RPMI8226 (cell line): Measurements from ENCODE around the gene SLC7A8.
A peak's percentile ranks its signal among the peaks of the same experiment; 100 is the strongest.

Experiments
- DNase-seq: peaks from one replicate; pipeline ENCODE4 v3.0.0-alpha.2; 2015

The SLC7A8 gene

DNA sequence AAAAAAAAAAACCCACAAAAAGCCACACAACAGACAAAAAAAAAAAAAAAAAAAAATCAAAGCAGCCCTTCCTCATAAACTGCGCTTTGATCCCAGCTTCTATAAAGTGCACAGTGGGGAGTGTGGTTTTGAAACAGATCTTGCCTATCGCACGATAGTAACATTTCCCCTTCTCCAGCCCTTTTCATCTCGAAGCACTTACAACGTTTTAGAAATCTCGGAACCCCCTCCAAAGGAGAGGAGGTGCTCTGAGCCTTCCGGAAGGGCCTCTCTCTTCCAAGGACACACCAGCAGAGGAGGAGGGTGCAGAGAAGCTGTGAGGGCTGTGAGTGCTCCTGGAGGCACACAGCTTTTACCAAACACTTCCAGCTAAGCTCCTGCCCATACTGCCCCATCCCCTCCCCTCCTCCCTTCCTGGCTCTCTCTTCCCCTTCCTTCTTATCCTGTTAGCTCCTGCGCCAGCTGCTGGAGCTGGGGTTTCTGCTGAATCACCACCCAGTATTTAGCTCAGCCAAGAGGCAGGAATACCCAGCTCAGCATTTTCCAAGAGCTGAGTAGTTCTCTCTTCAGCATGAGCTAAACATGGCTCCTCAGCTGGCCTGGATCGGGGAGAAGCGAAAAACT lies 28.4 kb downstream of the SLC7A8 start:
- DNase-seq, result peak; percentile 40

DNA sequence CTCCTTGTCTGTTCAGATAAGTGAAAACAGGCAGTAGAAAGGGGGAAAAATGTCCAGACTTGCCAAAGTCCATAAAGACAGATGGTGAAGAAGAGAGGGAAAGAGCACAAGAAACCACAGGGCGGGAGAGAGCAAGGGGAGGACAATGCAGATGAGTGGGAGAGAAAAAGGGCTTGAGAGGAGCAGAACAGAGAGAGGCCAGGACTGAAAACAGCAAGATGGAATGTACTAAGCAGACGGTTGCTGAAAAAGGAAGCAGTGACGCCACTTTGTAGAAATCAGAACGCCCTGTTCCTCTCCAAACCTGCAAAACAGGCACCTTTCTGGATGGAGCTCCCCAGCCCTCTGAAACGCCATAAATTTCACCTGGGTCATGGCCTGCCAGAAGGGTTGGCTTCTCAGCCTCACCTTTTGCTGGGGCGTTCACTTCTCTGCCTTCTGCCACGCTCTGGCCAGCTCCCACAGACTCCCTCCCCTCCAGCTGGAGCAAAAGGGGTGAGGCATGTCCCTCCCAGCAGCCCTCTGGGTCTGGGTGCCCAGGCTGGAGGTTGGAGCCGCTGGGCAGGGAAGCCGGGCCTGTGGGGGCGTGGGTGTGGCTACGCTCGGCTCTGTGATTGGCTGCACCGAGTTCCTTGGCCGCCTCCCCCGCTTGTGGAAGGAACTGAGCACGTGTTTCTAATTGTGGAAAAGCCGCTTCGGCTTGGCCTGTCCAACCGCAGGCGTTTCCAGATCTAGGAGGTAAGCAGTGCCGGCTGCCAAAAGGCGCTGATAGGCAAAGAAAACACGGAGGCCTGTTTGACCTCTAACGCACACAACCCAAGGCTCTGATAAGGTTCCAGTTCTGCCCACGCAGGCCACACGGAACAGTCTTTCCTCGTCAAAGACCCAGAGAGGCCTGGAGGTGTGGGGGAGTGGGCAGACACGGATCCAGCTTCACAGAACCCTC lies 29.3 kb downstream of the SLC7A8 start:
- DNase-seq, result no peak

GRCh38 chr14:23151342-23151741 lies 32.1 kb downstream of the SLC7A8 start:
- no peak for DNase-seq

- DNase-seq, result no peak
Measured at GRCh38 chr14:23149745-23150144, 33.7 kb downstream of the SLC7A8 start.

GRCh38 chr14:23148591-23149249 lies 34.7 kb downstream of the SLC7A8 start:
- DNase-seq, result no peak

DNA sequence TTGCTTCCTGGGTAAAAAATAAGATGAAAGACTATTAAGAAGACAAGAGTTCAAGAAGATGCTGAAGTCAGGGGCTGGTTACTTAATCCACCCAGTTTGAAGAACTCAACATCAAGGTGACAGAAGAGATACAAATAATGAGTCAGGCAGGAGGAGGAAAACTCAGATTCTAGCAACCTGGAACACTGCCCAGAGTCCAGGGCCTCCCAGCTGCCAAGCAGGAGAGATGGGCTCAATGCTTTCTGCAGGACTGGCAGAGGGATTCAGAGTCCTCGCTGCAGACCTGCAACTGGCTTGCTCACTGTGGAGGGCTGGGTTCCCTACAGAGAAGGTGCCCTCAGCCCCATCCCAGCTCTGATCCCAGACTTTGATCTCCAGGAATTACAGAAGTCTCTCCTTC lies 35.8 kb downstream of the SLC7A8 start:
- no peak for DNase-seq

DNA sequence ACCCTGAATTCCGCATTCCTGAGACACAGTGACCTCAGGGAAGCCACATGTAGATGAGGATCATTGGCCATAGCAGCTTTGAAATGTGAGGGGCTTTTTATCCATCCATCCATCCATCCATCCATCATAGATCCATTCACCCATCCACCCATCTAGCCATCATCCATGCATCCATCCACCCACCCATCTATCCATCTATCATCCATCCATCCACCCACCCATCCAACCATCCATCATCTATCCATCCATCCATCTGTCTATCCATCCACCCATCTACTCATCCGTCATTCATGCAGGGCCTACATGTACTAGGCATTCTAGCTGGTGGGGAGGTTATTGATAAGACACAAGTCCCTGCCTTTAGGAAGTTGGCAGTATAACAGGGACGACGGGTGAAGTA lies 36.5 kb downstream of the SLC7A8 start:
- DNase-seq, result no peak

DNA sequence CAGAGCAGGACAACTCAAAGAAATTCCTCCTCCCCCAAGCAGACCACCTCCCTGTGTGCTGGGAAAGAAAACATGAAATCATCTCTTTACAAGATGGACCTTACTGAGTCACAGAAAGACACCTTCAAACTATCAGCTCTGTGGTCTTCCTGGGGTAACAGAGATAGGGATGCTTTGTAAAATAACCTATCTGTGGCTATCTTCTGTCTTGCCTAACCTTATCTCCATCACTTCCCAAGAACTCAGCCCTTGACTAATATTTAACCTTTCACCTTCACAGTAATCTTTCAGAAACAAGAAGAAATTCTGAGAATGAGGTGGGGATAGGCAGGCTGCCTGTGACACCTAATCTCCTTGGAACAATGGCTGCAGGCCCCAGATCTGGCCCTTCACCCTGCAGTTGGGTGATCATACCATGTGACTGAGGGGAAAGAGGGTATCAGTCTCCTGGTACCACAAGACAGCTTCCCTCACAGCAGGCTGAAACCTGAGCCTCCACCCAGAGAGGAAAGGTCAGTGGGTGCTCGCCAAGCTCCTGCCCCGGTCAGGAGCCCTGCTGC lies 37.0 kb downstream of the SLC7A8 start:
- no peak for DNase-seq

DNA sequence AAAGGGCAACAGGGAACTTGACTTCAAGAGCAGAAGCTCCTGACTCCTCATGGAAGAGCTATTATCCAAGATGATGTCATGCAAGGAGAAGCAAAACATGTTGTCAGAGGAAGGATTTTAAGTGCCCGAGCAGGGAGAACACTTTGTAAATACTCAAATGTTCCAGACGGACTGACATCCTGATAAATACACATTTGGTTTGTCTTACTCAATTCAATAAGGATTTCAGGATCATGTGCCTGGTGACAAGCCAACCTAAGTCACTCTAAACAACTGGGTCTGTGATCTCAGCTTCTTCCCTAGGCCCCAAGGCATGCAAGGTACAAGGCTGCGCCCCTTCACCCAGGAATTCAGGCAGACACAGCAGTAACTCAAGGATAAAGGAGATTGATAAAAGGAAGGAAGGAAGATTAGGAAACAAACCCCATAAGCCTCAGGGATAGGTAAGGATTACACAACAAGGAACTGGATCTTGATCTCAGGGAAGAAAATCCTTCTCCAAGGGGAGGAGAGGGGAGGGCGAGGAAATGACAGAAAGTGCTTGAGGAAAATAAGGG lies 37.6 kb downstream of the SLC7A8 start:
- DNase-seq, result no peak

GRCh38 chr14:23143911-23144310 lies 39.5 kb downstream of the SLC7A8 start:
- DNase-seq, result no peak

DNA sequence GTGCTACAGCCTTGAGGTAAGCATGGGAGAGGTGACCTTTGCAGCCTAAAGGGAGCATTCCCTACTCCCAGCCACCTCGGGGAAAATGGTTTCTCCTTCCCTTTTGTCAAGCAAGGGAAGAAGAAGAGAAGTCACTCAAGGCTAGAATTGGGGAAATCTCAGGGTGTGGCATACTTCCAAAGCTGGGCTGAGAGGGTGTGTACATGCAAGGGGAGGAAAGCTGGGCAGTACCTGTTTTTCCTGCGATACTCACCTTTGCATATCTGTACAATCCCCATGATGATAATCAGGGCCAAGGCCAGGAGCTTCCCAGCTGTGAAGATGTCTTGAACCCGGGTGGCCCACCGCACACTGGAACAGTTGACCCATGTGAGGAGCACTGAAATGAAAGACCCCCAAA lies 40.6 kb downstream of the SLC7A8 start:
- DNase-seq, result no peak

DNA sequence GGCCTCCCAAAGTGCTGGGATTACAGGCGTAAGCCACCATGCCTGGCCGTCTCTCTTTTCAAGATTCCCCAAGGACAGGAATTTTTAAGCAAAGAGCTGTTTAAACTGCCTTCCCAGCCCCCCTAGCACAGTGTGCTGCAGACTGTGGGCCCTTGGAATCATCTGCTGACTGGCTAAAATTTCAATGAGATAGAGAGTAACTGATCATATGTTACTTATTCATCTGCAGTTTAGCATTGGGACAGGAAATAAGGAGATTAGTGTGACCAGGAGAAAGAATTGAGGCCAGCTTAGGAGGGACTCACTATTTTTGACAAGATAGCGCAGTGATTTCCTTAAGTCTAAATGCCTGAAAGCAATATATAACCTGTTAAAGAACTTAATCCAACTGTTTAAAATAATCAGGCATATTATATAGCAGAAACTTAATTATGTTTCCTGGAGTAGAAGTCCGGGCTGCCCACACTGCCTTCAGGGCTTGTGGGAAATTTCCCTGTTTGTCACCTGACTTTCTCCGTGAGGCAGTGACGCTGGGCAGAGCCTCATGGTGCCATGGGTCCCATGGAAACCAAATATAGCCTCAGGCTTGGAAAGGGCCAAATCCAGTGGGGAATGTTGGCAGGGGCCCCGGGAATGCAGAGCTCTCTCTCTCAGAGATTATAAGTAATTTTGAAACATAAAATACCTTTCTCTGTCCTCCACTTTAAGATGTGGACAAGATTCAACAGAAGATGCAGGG lies 41.6 kb downstream of the SLC7A8 start:
- no peak for DNase-seq

- DNase-seq, result no peak
Measured at GRCh38 chr14:23140371-23140770, 43.1 kb downstream of the SLC7A8 start.

DNA sequence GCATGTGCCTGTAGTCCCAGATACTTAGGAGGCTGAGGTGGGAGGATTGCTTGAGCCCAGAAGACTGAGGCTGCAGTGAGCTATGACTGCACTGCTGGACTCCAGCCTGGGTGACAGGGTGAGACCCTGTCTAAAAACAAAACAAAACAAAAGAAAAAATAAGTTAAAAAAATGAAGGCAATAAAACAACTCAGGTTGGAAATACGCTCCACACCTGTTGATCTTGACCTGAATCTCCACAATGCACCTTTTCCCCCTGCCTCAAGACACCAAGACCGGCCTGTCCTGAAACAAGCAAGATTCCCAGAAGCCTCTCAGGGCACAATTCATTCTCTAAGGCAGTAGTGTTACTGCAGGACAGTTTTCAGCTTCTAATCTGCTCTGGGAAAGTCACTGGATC lies 43.6 kb downstream of the SLC7A8 start:
- no peak for DNase-seq

- no peak for DNase-seq
Measured at GRCh38 chr14:23137813-23138535, 45.5 kb downstream of the SLC7A8 start.

GRCh38 chr14:23137192-23137812 lies 46.2 kb downstream of the SLC7A8 start:
- DNase-seq, result peak; percentile 57

DNA sequence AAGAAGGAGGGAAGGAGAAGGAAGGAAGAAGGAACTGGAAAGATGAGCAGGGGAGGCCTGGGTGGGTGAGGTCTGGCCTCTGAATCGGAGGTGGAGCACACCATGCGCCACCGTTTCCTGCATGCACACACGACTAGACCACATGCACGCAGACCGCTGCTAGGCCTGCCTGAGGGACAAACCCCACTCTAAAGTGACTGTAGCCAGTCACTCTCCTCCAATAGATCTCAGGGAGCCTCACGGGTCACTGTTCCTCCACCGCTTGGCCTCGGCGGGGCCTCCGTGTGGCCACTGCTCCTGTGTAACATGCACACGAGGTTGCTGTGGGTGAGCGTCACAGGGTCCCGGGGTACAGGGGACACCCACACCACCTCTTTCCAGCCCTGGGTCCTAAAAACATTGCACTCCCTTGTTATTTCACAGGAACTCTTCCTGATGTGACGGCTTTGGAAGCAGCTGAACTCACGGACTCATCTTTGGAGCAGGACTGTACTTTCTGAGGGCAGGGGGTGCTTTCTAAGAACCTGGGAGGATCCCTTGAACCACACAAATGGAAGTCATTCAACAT lies 46.8 kb downstream of the SLC7A8 start:
- DNase-seq, result no peak

DNA sequence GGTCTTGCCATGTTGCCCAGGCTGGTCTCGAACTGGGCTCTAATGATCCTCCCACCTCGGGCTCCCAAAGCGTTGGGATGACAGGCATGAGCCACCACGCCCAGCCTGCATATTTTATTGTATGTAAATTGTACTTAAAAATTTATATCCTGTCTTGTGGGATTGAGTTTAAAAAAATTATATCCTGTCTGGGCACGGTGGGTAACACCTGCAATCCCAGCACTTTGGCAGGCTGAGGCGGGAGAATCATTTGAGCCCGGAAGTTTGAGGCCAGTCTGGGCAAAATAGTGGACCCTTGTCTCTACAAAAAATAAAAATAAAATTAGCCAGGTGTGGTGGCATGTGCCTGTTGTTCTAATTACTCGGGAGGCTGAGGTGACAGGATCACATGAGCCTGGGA lies 50.5 kb downstream of the SLC7A8 start:
- no peak for DNase-seq

DNA sequence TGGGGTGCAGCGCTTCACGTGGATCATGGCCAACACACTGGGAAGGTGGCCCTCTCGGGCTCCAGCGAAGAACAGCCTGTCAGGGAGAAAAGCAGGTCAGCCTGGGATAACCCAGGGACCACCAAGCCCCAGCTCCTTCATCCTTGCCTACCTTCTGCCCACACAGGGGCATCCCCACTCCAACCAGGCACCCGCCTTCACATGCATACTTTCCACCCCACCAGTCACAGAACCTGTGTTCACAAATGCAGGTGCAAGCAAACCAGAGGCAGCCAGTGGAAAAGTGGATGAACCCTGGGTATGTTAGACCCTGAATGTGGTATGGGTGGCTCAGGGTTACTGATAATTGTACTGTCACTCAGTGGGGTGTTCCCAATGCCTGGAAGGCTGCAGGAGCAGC lies 52.0 kb downstream of the SLC7A8 start:
- DNase-seq, result no peak

DNA sequence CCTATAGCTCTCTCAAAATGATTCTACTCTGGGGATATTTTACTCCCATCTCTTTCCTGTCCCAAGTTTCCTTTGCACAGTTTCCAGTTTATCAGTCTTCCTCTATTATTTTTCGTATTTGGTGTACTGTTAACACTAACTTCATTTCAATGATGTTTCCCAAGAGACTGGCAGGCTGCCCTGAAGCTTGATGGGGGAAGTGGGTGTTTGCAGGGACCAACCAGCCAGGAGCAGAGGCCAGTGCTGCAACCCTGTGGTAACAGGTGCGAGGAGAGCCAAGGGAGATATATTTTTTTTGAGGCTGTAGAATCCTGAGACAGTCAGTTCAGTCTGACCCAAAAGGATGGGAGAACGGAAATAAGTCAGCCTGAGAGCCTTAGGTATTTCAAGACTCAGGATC lies 52.6 kb downstream of the SLC7A8 start:
- peak; percentile 65 for DNase-seq

- DNase-seq, result no peak
Measured at GRCh38 chr14:23129759-23130316, 53.6 kb downstream of the SLC7A8 start.
